GM23338 (cell line): ENCODE measurements around the gene OTOGL. TPM values are rescaled to one million over a fixed set of nuclear protein-coding genes. Genes with fewer than 3 reads are reported as not detected.

Experiments
- ATAC-seq: fragments of 200-7000 bp; cut with Tn5 transposase; 3 replicates; pipeline ENCODE4 v1.9.1; 2020
- DNase-seq: peaks from one replicate; pipeline ENCODE4 v3.0.0-alpha.2; 2015; ENCODE audit warnings: low spot score
- H2AFZ ChIP-seq: fragments of 200-600 bp; sonication (generic); 2 replicates; pipeline ENCODE4 v1.8.0; 2016; ENCODE audit warnings: antibody characterized with exemption, mild to moderate bottlenecking, moderate library complexity
- H3F3A ChIP-seq: fragments of 200-600 bp; sonication (generic); replicated peaks from 2 replicates; pipeline ENCODE4 v1.8.0; 2017; ENCODE audit warnings: antibody characterized with exemption, mixed run types, low read depth
- H3K27ac ChIP-seq: fragments of 200-600 bp; sonication (generic); 2 replicates; pipeline ENCODE4 v1.6.1; 2016; ENCODE audit warnings: low read depth
- H3K27me3 ChIP-seq: fragments of 200-600 bp; sonication (generic); 2 replicates; pipeline ENCODE4 v1.8.0; 2016; ENCODE audit warnings: mild to moderate bottlenecking, mixed run types, moderate library complexity; ENCODE audit not compliant: insufficient read depth
- H3K36me3 ChIP-seq: fragments of 200-600 bp; sonication (generic); 2 replicates; pipeline ENCODE4 v1.8.0; 2016; ENCODE audit warnings: mild to moderate bottlenecking; ENCODE audit not compliant: insufficient read depth
- H3K4me1 ChIP-seq: fragments of 200-600 bp; sonication (generic); 2 replicates; pipeline ENCODE4 v1.8.0; 2016; ENCODE audit warnings: mild to moderate bottlenecking, moderate library complexity; ENCODE audit not compliant: insufficient read depth
- H3K4me2 ChIP-seq: fragments of 200-600 bp; sonication (generic); 2 replicates; pipeline ENCODE4 v1.7.1; 2017; ENCODE audit warnings: mixed run types
- H3K4me3 ChIP-seq: fragments of 200-600 bp; sonication (generic); 2 replicates; pipeline ENCODE4 v1.6.1; 2016; ENCODE audit warnings: mixed run types
- H3K79me2 ChIP-seq: fragments of 200-600 bp; sonication (generic); replicated peaks from 2 replicates; pipeline ENCODE4 v1.8.0; 2017; ENCODE audit warnings: mild to moderate bottlenecking; ENCODE audit not compliant: insufficient read depth
- H3K9me2 ChIP-seq: fragments of 200-600 bp; sonication (generic); 2 replicates; pipeline ENCODE4 v1.8.0; 2017; ENCODE audit not compliant: insufficient read depth
- H4K20me1 ChIP-seq: fragments of 200-600 bp; sonication (generic); replicated peaks from 2 replicates; pipeline ENCODE4 v1.8.0; 2017; ENCODE audit warnings: mild to moderate bottlenecking; ENCODE audit not compliant: insufficient read depth
- H3K27ac Mint-ChIP-seq: 2 replicates; pipeline ENCODE4 v1.8.0; 2020; ENCODE audit warnings: inconsistent platforms, mild to moderate bottlenecking, moderate library complexity, mixed read lengths
- H3K27me3 Mint-ChIP-seq: 3 replicates; pipeline ENCODE4 v1.8.0; 2022; ENCODE audit warnings: low read depth, mild to moderate bottlenecking, moderate library complexity, mixed read lengths, inconsistent platforms; ENCODE audit not compliant: insufficient read depth, poor library complexity
- H3K36me3 Mint-ChIP-seq: 3 replicates; pipeline ENCODE4 v1.8.0; 2021; ENCODE audit warnings: low read depth, mild to moderate bottlenecking, inconsistent platforms, moderate library complexity, mixed read lengths
- H3K4me1 Mint-ChIP-seq: 3 replicates; pipeline ENCODE4 v1.8.0; 2020; ENCODE audit warnings: mild to moderate bottlenecking, inconsistent platforms, mixed read lengths
- H3K4me3 Mint-ChIP-seq: 3 replicates; pipeline ENCODE4 v1.8.0; 2021; ENCODE audit warnings: moderate library complexity, mild to moderate bottlenecking, inconsistent platforms, mixed read lengths
- H3K9me3 Mint-ChIP-seq: 3 replicates; pipeline ENCODE4 v1.8.0; 2020; ENCODE audit warnings: moderate library complexity, mild to moderate bottlenecking, inconsistent platforms, mixed read lengths
- CREB1 ChIP-seq: fragments of 250-450 bp; sonication (Bioruptor Pico); IDR thresholded peaks from 2 replicates; pipeline ENCODE4 v1.5.0; 2020; ENCODE audit warnings: low read depth, mild to moderate bottlenecking, moderate library complexity
- CTCF ChIP-seq, 2 experiments: fragments of 200-600 bp in 1 of 2; sonication (generic) in 1 of 2; conservative IDR thresholded peaks; 2 replicates each; pipeline versions ENCODE4 v1.5.1 to v1.6.1; 2016 to 2017; ENCODE audit warnings: antibody characterized with exemption in 2 of 2, low read depth in 2 of 2, mild to moderate bottlenecking in 2 of 2, moderate library complexity in 1 of 2
- ETS1 ChIP-seq: IDR thresholded peaks from 2 replicates; pipeline ENCODE4 v1.6.1; 2016; ENCODE audit warnings: antibody characterized with exemption
- EZH2 ChIP-seq: fragments of 200-600 bp; sonication (generic); IDR thresholded peaks from one replicate; pipeline ENCODE4 v1.8.0; 2017; ENCODE audit warnings: antibody characterized with exemption, mild to moderate bottlenecking, low read depth; ENCODE audit not compliant: unreplicated experiment
- EZH2phosphoT487 ChIP-seq: fragments of 200-600 bp; sonication (generic); IDR thresholded peaks from one replicate; pipeline ENCODE4 v1.8.1; 2018; ENCODE audit warnings: antibody characterized with exemption; ENCODE audit not compliant: unreplicated experiment
- JUNB ChIP-seq: IDR thresholded peaks from one replicate; pipeline ENCODE4 v1.6.1; 2016; ENCODE audit warnings: antibody characterized with exemption; ENCODE audit not compliant: unreplicated experiment
- NANOG ChIP-seq: IDR thresholded peaks from 2 replicates; pipeline ENCODE4 v1.6.1; 2016; ENCODE audit warnings: antibody characterized with exemption, borderline replicate concordance
- POLR2AphosphoS5 ChIP-seq: IDR thresholded peaks from 2 replicates; pipeline ENCODE4 v1.6.1; 2016; ENCODE audit warnings: antibody characterized with exemption, low read depth
- REST ChIP-seq: IDR thresholded peaks from one replicate; pipeline ENCODE4 v1.6.1; 2018; ENCODE audit warnings: antibody characterized with exemption; ENCODE audit not compliant: unreplicated experiment
- STAT1 ChIP-seq: IDR thresholded peaks from one replicate; pipeline ENCODE4 v1.6.1; 2016; ENCODE audit warnings: antibody characterized with exemption; ENCODE audit not compliant: unreplicated experiment
- ZNF114 ChIP-seq: fragments of 250-450 bp; sonication (Bioruptor Pico); IDR thresholded peaks from 2 replicates; pipeline ENCODE4 v1.5.0; 2020; ENCODE audit warnings: mild to moderate bottlenecking, moderate library complexity
- ZNF331 ChIP-seq: fragments of 250-450 bp; sonication (Bioruptor Pico); IDR thresholded peaks from 2 replicates; pipeline ENCODE4 v1.5.0; 2020; ENCODE audit warnings: low read depth, mild to moderate bottlenecking, moderate library complexity
- ZNF462 ChIP-seq: fragments of 250-450 bp; sonication (Bioruptor Pico); IDR thresholded peaks from 2 replicates; pipeline ENCODE4 v1.5.0; 2020; ENCODE audit warnings: mild to moderate bottlenecking, moderate library complexity
- polyA plus RNA-seq: library from polyadenylated mRNA; unstranded; fragments of >200 nt; fragmentation: Nextera tagmentation; extraction: Ambion mirVana; gene quantifications from 2 replicates; pipeline ENCODE4 v1.2.1, GENCODE V29; 2016
- total RNA-seq: library from RNA; depleted of rRNA; stranded (reverse); fragments of >200 nt; shearing (Covaris generic); gene quantifications from 2 replicates; pipeline ENCODE4 v1.2.3, GENCODE V29; 2014

Gene OTOGL
- total and polyA plus RNA-seq, 2 experiments from 2014 or later = 0.36 to 0.66 TPM

GRCh38 chr12:80264386-80264785 lies 165.0 kb downstream of the OTOGL start (continued):
- TF ChIP-seq ZNF462 (CRISPR knock-in tag) (no peak), CREB1 (CRISPR knock-in tag) (no peak), ZNF331 (no peak), NANOG (no peak), EZH2phosphoT487 (no peak), JUNB (no peak), ZNF114 (CRISPR knock-in tag) (no peak)

- ATAC-seq = no peak; the same call in 2 of the 3 replicates
- no peak for TF ChIP-seq NANOG
- no peak for TF ChIP-seq EZH2phosphoT487
- TF ChIP-seq ZNF114 (CRISPR knock-in tag) = no peak
- no peak for TF ChIP-seq STAT1
- TF ChIP-seq JUNB = no peak
- no peak for TF ChIP-seq CREB1 (CRISPR knock-in tag)
- TF ChIP-seq POLR2AphosphoS5 = no peak
- no peak for TF ChIP-seq CTCF (conservative IDR thresholded peaks at IDR 0.05; ENCODE audit: low read depth in 2 of 2)
- TF ChIP-seq ETS1 = no peak
- TF ChIP-seq EZH2 = no peak
- TF ChIP-seq REST = no peak
These were observed 165.6 kb downstream of the OTOGL start for GRCh38 chr12:80264891-80265290.

More at GRCh38 chr12:80264891-80265290, 165.6 kb downstream of the OTOGL start:
- no peak for DNase-seq
- Histone ChIP-seq H3K27me3 (no peaks in the 10 kb centered on the region), H3K9me2 (no peaks in the 10 kb centered on the region), H3K4me2 (no peak overlapping the region), H3K36me3 (no peaks in the 10 kb centered on the region), H3K4me1 (no peaks in the 10 kb centered on the region), H3F3A (no peaks in the 10 kb centered on the region), H3K79me2 (no peaks in the 10 kb centered on the region), H3K4me3 (no peak overlapping the region), H2AFZ (no peak overlapping the region), H3K27ac (no peak overlapping the region), H4K20me1 (no peaks in the 10 kb centered on the region)
- Mint-ChIP-seq H3K4me3 (no peak overlapping the region), H3K9me3 (no peaks in the 10 kb centered on the region), H3K27me3 (no peaks in the 10 kb centered on the region), H3K36me3 (no peaks in the 10 kb centered on the region), H3K4me1 (peaks cover 3% of the 10 kb centered on the region; the same call in 1 of the 3 replicates), H3K27ac (no peak overlapping the region)
